Measurements from ENCODE around the gene LRBA. TPM values are rescaled to one million over a fixed set of nuclear protein-coding genes. Genes with fewer than 3 reads are reported as not detected.

The LRBA gene
- total RNA-seq, 1 experiment from 2014 or later: 77.4 TPM

GRCh38 chr4:150773729-150774449 lies 241.2 kb downstream of the LRBA start:
- DNase-seq: no peak
- CTCF ChIA-PET: interaction anchor here (0.6 kb wide), 1 partner anchor 9 kb away, joined by 5 read pairs; no protein-coding TSS in a partner anchor
- H3K27me3 ChIP-seq (ENCODE audit: insufficient read depth, low read depth): no peaks in the 10 kb centered on the region
- intact Hi-C loops (cut with micrococcal nuclease; ENCODE audit: unreplicated experiment): no loop called here
- no peak overlapping the region for H3K4me2 ChIP-seq
- H3K27ac ChIP-seq: no peak overlapping the region
- H3K36me3 ChIP-seq (ENCODE audit: low read depth): no peaks in the 10 kb centered on the region
- no peak overlapping the region for H2AFZ ChIP-seq
- H3K9me3 ChIP-seq (ENCODE audit: insufficient read depth, low read depth): no peaks in the 10 kb centered on the region
- H3F3A ChIP-seq (ENCODE audit: insufficient read depth, low read depth): no peaks in the 10 kb centered on the region
- H3K4me1 ChIP-seq (replicated peaks; ENCODE audit: insufficient read depth): peaks cover 8% of the 10 kb centered on the region
- POLR2A ChIA-PET (ENCODE audit: unreplicated experiment): no interaction called here
- H3K9me2 ChIP-seq (ENCODE audit: insufficient read depth): no peaks in the 10 kb centered on the region
- no peaks in the 10 kb centered on the region for H4K20me1 ChIP-seq (ENCODE audit: insufficient read depth)
- no TSS peak for BruUV-seq (replicated peaks)
- TF ChIP-seq EZH2 (IDR thresholded peaks at IDR 0.05; ENCODE audit: low read depth) (no peak), CTCF (conservative IDR thresholded peaks at IDR 0.05) (no peak)
- no peaks in the 10 kb centered on the region for H3K79me2 ChIP-seq (ENCODE audit: low read depth)
- no peak overlapping the region for H3K4me3 ChIP-seq

- CTCF ChIA-PET: no interaction called here
Measured at GRCh38 chr4:150773032-150773431, 242.1 kb downstream of the LRBA start.

GRCh38 chr4:150771382-150771781 lies 243.7 kb downstream of the LRBA start:
- Histone ChIP-seq H3K4me1 (replicated peaks; ENCODE audit: insufficient read depth) (peaks cover 8% of the 10 kb centered on the region), H3K9me3 (ENCODE audit: insufficient read depth, low read depth) (no peaks in the 10 kb centered on the region), H2AFZ (no peak overlapping the region), H3K79me2 (ENCODE audit: low read depth) (no peaks in the 10 kb centered on the region), H3K27ac (no peak overlapping the region), H3K4me2 (no peak overlapping the region), H3F3A (ENCODE audit: insufficient read depth, low read depth) (peaks cover 4% of the 10 kb centered on the region; the same call in 1 of the 2 replicates), H4K20me1 (ENCODE audit: insufficient read depth) (no peaks in the 10 kb centered on the region), H3K4me3 (no peak overlapping the region), H3K9me2 (ENCODE audit: insufficient read depth) (no peaks in the 10 kb centered on the region), H3K36me3 (ENCODE audit: low read depth) (no peaks in the 10 kb centered on the region), H3K27me3 (ENCODE audit: insufficient read depth, low read depth) (no peaks in the 10 kb centered on the region)
- BruUV-seq (replicated peaks): no TSS peak
- TF ChIP-seq CTCF (conservative IDR thresholded peaks at IDR 0.05) (no peak), EZH2 (IDR thresholded peaks at IDR 0.05; ENCODE audit: low read depth) (no peak)
- DNase-seq: no peak
- ChIA-PET CTCF (no interaction called here), POLR2A (ENCODE audit: unreplicated experiment) (no interaction called here)
- intact Hi-C loops (cut with micrococcal nuclease; ENCODE audit: unreplicated experiment): no loop called here

More at GRCh38 chr4:150773032-150773431, 242.1 kb downstream of the LRBA start:
- Histone ChIP-seq H3K9me3 (ENCODE audit: insufficient read depth, low read depth) (no peaks in the 10 kb centered on the region), H4K20me1 (ENCODE audit: insufficient read depth) (no peaks in the 10 kb centered on the region), H3K4me1 (replicated peaks; ENCODE audit: insufficient read depth) (peaks cover 8% of the 10 kb centered on the region), H3F3A (ENCODE audit: insufficient read depth, low read depth) (no peaks in the 10 kb centered on the region), H3K4me3 (no peak overlapping the region), H3K27ac (no peak overlapping the region), H3K79me2 (ENCODE audit: low read depth) (no peaks in the 10 kb centered on the region), H2AFZ (no peak overlapping the region), H3K4me2 (no peak overlapping the region), H3K27me3 (ENCODE audit: insufficient read depth, low read depth) (no peaks in the 10 kb centered on the region), H3K9me2 (ENCODE audit: insufficient read depth) (no peaks in the 10 kb centered on the region), H3K36me3 (ENCODE audit: low read depth) (no peaks in the 10 kb centered on the region)
- TF ChIP-seq CTCF (conservative IDR thresholded peaks at IDR 0.05): no peak
- TF ChIP-seq EZH2 (IDR thresholded peaks at IDR 0.05; ENCODE audit: low read depth): no peak
- DNase-seq: no peak
- BruUV-seq (replicated peaks): no TSS peak
- POLR2A ChIA-PET (ENCODE audit: unreplicated experiment): no interaction called here
- intact Hi-C loops (cut with micrococcal nuclease; ENCODE audit: unreplicated experiment): no loop called here

Data from PC-9 (cell line).